OCI-LY1 (cell line): Measurements from ENCODE around the gene IQCK.

Source experiments
- H2AFZ ChIP-seq: fragments of 200-600 bp; sonication (generic), shearing (Covaris generic); 2 replicates; pipeline ENCODE4 v1.6.0; 2014; ENCODE audit warnings: antibody characterized with exemption, mild to moderate bottlenecking, low read length
- H3F3A ChIP-seq: fragments of 200-600 bp; sonication (generic), shearing (Covaris generic); 2 replicates; pipeline ENCODE4 v1.6.0; 2014; ENCODE audit warnings: mild to moderate bottlenecking, antibody characterized with exemption, low read length, moderate library complexity; ENCODE audit not compliant: insufficient read depth
- H3K27ac ChIP-seq: fragments of 200-600 bp; sonication (generic); 2 replicates; pipeline ENCODE4 v1.5.1; 2014; ENCODE audit warnings: low read length, mixed run types, mild to moderate bottlenecking, low read depth; ENCODE audit not compliant: poor library complexity, severe bottlenecking
- H3K27me3 ChIP-seq: fragments of 200-600 bp; sonication (generic); 2 replicates; pipeline ENCODE4 v1.6.0; 2014; ENCODE audit warnings: antibody characterized with exemption, mild to moderate bottlenecking, low read length, moderate library complexity; ENCODE audit not compliant: insufficient read depth
- H3K36me3 ChIP-seq: fragments of 200-600 bp; sonication (generic); 2 replicates; pipeline ENCODE4 v1.6.1; 2014; ENCODE audit warnings: mild to moderate bottlenecking, antibody characterized with exemption, low read length, moderate library complexity, mixed read lengths; ENCODE audit not compliant: insufficient read depth
- H3K4me1 ChIP-seq: fragments of 200-600 bp; sonication (generic); 2 replicates; pipeline ENCODE4 v1.5.1; 2014; ENCODE audit warnings: mild to moderate bottlenecking, low read length, moderate library complexity; ENCODE audit not compliant: insufficient read depth, severe bottlenecking
- H3K4me2 ChIP-seq: fragments of 200-600 bp; sonication (generic), shearing (Covaris generic); 2 replicates; pipeline ENCODE4 v1.6.1; 2014; ENCODE audit warnings: low read length
- H3K4me3 ChIP-seq: fragments of 200-600 bp; sonication (generic); 2 replicates; pipeline ENCODE4 v1.5.1; 2014; ENCODE audit warnings: low read length, low read depth, mild to moderate bottlenecking, mixed read lengths; ENCODE audit not compliant: poor library complexity, severe bottlenecking
- H3K79me2 ChIP-seq: fragments of 200-600 bp; shearing (Covaris generic); 2 replicates; pipeline ENCODE4 v1.6.1; 2016; ENCODE audit warnings: mixed run types, low read length, mixed read lengths; ENCODE audit not compliant: insufficient read depth
- H3K9ac ChIP-seq: fragments of 200-600 bp; sonication (generic), shearing (Covaris generic); 2 replicates; pipeline ENCODE4 v1.6.1; 2014; ENCODE audit warnings: mild to moderate bottlenecking, low read length, mixed read lengths
- H3K9me2 ChIP-seq: fragments of 200-600 bp; sonication (generic), shearing (Covaris generic); 2 replicates; pipeline ENCODE4 v1.6.1; 2014; ENCODE audit warnings: low read depth, mild to moderate bottlenecking, low read length, mixed read lengths
- H3K9me3 ChIP-seq: fragments of 200-600 bp; shearing (Covaris generic); 2 replicates; pipeline ENCODE4 v1.6.1; 2014; ENCODE audit warnings: low read length, mixed read lengths
- H4K20me1 ChIP-seq: fragments of 200-600 bp; sonication (generic), shearing (Covaris generic); 2 replicates; pipeline ENCODE4 v1.6.0; 2016; ENCODE audit warnings: mild to moderate bottlenecking, low read length; ENCODE audit not compliant: insufficient read depth
- EZH2 ChIP-seq: fragments of 200-600 bp; sonication (generic), shearing (Covaris generic); IDR thresholded peaks from 2 replicates; pipeline ENCODE4 v1.8.0; 2017; ENCODE audit warnings: borderline replicate concordance, mixed run types, mild to moderate bottlenecking, antibody characterized with exemption, low read length, moderate library complexity, mixed read lengths
- TF ChIP-seq, protein P1 (sequence below): fragments of 200-600 bp; sonication (generic), shearing (Covaris generic); IDR thresholded peaks from 2 replicates; pipeline ENCODE4 v1.5.1; 2017; ENCODE audit warnings: mild to moderate bottlenecking, antibody characterized with exemption, low read length, moderate library complexity, mixed read lengths

The IQCK gene

DNA sequence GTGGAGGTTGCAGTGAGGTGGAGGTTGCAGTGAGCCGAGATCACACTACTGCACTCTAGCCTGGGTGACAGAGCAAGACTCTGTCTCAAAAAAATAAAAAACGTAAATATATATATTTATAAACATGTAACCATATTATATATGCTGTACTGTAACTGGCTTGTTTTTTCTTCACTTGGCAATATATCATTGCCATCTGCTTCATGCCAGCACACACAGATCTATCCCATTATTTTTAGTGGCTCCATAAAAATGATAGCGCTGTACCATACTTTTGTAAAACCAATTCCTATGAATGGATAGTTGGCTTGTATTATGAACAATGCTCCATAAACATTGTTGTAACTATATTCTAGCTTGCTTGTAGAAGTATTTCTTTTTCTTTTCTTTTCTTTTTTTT, 117.1 kb downstream of the IQCK start:
- H3K9me2 ChIP-seq: no peaks in the 10 kb centered on the region
- no peak for TF ChIP-seq EZH2
- TF ChIP-seq, protein P1, sequence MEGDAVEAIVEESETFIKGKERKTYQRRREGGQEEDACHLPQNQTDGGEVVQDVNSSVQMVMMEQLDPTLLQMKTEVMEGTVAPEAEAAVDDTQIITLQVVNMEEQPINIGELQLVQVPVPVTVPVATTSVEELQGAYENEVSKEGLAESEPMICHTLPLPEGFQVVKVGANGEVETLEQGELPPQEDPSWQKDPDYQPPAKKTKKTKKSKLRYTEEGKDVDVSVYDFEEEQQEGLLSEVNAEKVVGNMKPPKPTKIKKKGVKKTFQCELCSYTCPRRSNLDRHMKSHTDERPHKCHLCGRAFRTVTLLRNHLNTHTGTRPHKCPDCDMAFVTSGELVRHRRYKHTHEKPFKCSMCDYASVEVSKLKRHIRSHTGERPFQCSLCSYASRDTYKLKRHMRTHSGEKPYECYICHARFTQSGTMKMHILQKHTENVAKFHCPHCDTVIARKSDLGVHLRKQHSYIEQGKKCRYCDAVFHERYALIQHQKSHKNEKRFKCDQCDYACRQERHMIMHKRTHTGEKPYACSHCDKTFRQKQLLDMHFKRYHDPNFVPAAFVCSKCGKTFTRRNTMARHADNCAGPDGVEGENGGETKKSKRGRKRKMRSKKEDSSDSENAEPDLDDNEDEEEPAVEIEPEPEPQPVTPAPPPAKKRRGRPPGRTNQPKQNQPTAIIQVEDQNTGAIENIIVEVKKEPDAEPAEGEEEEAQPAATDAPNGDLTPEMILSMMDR: no peak
- no peak overlapping the region for H3K4me2 ChIP-seq
- H4K20me1 ChIP-seq: no peaks in the 10 kb centered on the region
- no peaks in the 10 kb centered on the region for H3F3A ChIP-seq
- no peaks in the 10 kb centered on the region for H3K79me2 ChIP-seq
- H3K36me3 ChIP-seq: no peaks in the 10 kb centered on the region
- H3K9me3 ChIP-seq: no peaks in the 10 kb centered on the region
- no peaks in the 10 kb centered on the region for H3K27me3 ChIP-seq
- no peak overlapping the region for H2AFZ ChIP-seq
- H3K4me1 ChIP-seq: no peaks in the 10 kb centered on the region
- H3K4me3 ChIP-seq: no peak overlapping the region
- H3K9ac ChIP-seq: no peak overlapping the region
- no peak overlapping the region for H3K27ac ChIP-seq

DNA sequence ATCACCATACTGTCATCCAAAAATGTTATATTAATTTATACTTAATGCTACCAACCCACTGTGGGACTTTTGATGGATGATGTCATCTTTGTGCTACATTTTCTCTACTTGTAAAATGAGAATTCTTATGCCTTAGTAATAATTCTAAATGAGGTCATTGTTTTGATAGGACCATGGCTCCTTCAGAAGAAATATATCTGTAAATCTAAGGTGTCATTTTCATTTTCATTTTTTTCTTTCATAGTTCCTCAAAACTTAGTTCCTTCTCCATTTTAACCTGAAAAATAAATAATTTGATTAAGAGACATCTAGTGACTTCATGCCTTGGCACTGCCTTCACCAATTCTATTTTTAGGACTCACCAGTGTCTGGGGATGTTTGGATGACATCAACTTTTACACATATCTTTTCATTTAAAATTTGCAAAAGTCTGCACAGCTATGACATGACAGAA, 117.9 kb downstream of the IQCK start:
- H2AFZ ChIP-seq: no peak overlapping the region

DNA sequence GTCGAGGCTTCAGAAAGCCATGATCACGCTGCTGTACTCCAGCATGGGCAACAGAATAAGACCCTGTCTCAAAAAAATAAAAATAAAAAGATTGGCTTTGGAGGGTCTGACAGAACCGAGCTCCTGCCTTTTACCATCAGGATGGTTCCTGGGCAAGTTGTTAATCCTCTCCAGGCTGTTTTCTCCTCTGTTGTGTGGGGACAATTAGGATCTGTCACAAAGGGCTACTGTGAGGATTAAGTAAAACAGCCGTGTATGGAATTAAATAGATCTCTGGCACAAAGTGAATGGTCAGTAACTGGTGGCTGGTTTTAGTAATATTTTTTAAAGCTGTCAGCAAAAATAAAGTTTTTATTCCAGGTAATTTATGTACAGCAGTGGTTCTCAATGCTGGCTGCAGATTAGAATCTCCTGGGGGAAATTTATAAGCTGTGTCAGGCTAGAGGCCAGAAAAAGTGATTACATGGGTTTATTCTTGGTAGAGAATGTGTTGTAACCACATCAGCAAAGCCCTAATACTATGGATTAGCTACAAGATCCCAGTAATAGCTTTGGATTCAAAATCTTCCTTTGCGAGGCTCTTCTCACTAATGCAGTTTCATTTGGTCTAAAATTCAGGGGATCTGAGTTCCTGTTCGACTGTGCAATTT, 119.4 kb downstream of the IQCK start:
- no peak for TF ChIP-seq EZH2
- TF ChIP-seq, protein P1: no peak

More for the DNA sequence above, 117.9 kb downstream of the IQCK start:
- no peaks in the 10 kb centered on the region for H3K9me2 ChIP-seq
- no peaks in the 10 kb centered on the region for H3K79me2 ChIP-seq
- H3K4me3 ChIP-seq: no peak overlapping the region
- TF ChIP-seq, protein P1: no peak
- no peak for TF ChIP-seq EZH2
- no peak overlapping the region for H3K9ac ChIP-seq
- H4K20me1 ChIP-seq: no peaks in the 10 kb centered on the region
- no peaks in the 10 kb centered on the region for H3K4me1 ChIP-seq
- H3K9me3 ChIP-seq: no peaks in the 10 kb centered on the region
- no peak overlapping the region for H3K27ac ChIP-seq
- H3F3A ChIP-seq: no peaks in the 10 kb centered on the region
- H3K36me3 ChIP-seq: no peaks in the 10 kb centered on the region
- H3K4me2 ChIP-seq: no peak overlapping the region
- no peaks in the 10 kb centered on the region for H3K27me3 ChIP-seq

More for the DNA sequence above, 119.4 kb downstream of the IQCK start:
- Histone ChIP-seq H3K27me3 (no peaks in the 10 kb centered on the region), H3K9me3 (no peaks in the 10 kb centered on the region), H2AFZ (no peak overlapping the region), H3K79me2 (no peaks in the 10 kb centered on the region), H3K27ac (no peak overlapping the region), H3K36me3 (no peaks in the 10 kb centered on the region), H3K9me2 (no peaks in the 10 kb centered on the region), H3K9ac (no peak overlapping the region), H3K4me1 (no peaks in the 10 kb centered on the region), H4K20me1 (no peaks in the 10 kb centered on the region), H3F3A (no peaks in the 10 kb centered on the region), H3K4me2 (no peak overlapping the region), H3K4me3 (no peak overlapping the region)
